ENCODE data around the gene PGAM5. TPM values are rescaled to one million over a fixed set of nuclear protein-coding genes. Genes with fewer than 3 reads are reported as not detected.

PGAM5 gene
- total and polyA plus RNA-seq, 10 of the 15 experiments (the other 5 are each of a cell fraction or from before 2014, with no cell fraction given): 8.2 to 90.9 (median 45.3) TPM

DNA sequence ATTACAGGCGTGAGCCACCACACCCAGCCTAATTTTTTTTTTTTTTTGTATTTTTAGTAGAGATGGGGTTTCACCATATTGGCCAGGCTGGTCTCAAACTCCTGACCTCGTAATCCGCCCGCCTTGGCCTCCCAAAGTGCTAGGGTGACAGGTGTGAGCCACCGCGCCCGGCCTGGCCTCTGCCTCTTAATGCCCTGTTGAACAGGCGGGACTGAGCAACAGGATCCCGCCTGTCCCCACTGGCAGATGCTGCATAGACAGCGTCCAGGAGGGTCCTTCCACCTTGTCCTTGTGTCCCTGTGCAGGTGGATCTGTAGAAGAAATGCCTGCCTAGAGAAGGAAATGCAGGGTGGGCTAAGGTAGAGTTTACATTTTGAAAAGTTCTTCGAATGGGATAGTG is 5.7 kb downstream of the PGAM5 start:
- Histone ChIP-seq H3K4me3 (no peak overlapping the region), H3K36me3 (ENCODE audit: control insufficient read depth in 2 of 2, insufficient read depth in 2 of 2, low read length in 1 of 2) (peaks cover 17 to 40% of the 10 kb centered on the region in 2 experiments), H3K9me3 (replicated peaks; ENCODE audit: control insufficient read depth, insufficient read depth, low read length) (no peaks in the 10 kb centered on the region), H3K79me2 (ENCODE audit: control insufficient read depth, insufficient read depth, low read length) (peaks cover 36% of the 10 kb centered on the region), H4K20me1 (ENCODE audit: control insufficient read depth, insufficient read depth) (no peaks in the 10 kb centered on the region; the same call in 1 of the 2 replicates), H3K4me1 (ENCODE audit: control insufficient read depth, insufficient read depth, low read length) (no peaks in the 10 kb centered on the region; the same call in 1 of the 2 replicates), H3K4me2 (ENCODE audit: control insufficient read depth, insufficient read depth) (no peak overlapping the region), H3K9ac (ENCODE audit: control insufficient read depth, insufficient read depth, low read length) (no peak overlapping the region), H3K27me3 (replicated peaks in 1 of 2; ENCODE audit: control insufficient read depth in 2 of 2, insufficient read depth in 2 of 2, low read length in 1 of 2) (no peaks in the 10 kb centered on the region), H3K27ac (ENCODE audit: control insufficient read depth, insufficient read depth) (no peak overlapping the region), H2AFZ (ENCODE audit: control insufficient read depth, low read depth, low read length) (no peak overlapping the region)
- ChIA-PET SMC1A (ENCODE audit: uncharacterized antibody, unreplicated experiment) (no interaction called here), POLR2A (no interaction called here), RAD21 (ENCODE audit: unreplicated experiment) (no interaction called here), CTCF (no interaction called here)
- no TSS peak for BruUV-seq (replicated peaks)
- DNase-seq (ENCODE audit: low read depth, low spot score): no peak
- WGBS (ENCODE audit: insufficient coverage, insufficient replicate concordance, low lambda C conversion rate, missing lambda C conversion rate): 97% methylated on average over 11 of the region's 11 CpGs
- in situ Hi-C loops (cut with MboI): no loop called here
- intact Hi-C loops (cut with micrococcal nuclease; ENCODE audit: unreplicated experiment): no loop called here
- ATAC-seq: no peak
- TF ChIP-seq BACH1 (IDR thresholded peaks at IDR 0.05; ENCODE audit: borderline replicate concordance) (no peak), NFYA (IDR thresholded peaks at IDR 0.05; ENCODE audit: borderline replicate concordance, low read depth, low read length) (no peak), SKIL (IDR thresholded peaks at IDR 0.05; ENCODE audit: low read depth, poor library complexity, severe bottlenecking) (no peak), SIX5 (IDR thresholded peaks at IDR 0.05; ENCODE audit: low read depth, low read length, severe bottlenecking) (no peak), BMI1 (IDR thresholded peaks at IDR 0.05; ENCODE audit: borderline replicate concordance) (no peak), LARP7 (IDR thresholded peaks at IDR 0.05) (no peak), KLF5 (IDR thresholded peaks at IDR 0.05; ENCODE audit: partially characterized antibody) (no peak), ESRRA (IDR thresholded peaks at IDR 0.05; ENCODE audit: low read length) (no peak), ZBTB40 (IDR thresholded peaks at IDR 0.05; ENCODE audit: borderline replicate concordance) (no peak), FOXK2 (IDR thresholded peaks at IDR 0.05) (no peak), SUPT20H (IDR thresholded peaks at IDR 0.05; ENCODE audit: borderline replicate concordance, control insufficient read depth, low read depth, low read length) (no peak), RAD21 (IDR thresholded peaks at IDR 0.05; ENCODE audit: insufficient read depth, low read depth, low read length) (no peak)
- TF ChIP-seq, protein P1, sequence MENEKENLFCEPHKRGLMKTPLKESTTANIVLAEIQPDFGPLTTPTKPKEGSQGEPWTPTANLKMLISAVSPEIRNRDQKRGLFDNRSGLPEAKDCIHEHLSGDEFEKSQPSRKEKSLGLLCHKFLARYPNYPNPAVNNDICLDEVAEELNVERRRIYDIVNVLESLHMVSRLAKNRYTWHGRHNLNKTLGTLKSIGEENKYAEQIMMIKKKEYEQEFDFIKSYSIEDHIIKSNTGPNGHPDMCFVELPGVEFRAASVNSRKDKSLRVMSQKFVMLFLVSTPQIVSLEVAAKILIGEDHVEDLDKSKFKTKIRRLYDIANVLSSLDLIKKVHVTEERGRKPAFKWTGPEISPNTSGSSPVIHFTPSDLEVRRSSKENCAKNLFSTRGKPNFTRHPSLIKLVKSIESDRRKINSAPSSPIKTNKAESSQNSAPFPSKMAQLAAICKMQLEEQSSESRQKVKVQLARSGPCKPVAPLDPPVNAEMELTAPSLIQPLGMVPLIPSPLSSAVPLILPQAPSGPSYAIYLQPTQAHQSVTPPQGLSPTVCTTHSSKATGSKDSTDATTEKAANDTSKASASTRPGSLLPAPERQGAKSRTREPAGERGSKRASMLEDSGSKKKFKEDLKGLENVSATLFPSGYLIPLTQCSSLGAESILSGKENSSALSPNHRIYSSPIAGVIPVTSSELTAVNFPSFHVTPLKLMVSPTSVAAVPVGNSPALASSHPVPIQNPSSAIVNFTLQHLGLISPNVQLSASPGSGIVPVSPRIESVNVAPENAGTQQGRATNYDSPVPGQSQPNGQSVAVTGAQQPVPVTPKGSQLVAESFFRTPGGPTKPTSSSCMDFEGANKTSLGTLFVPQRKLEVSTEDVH (IDR thresholded peaks at IDR 0.05; ENCODE audit: low read depth, partially characterized antibody): no peak
- TF ChIP-seq, protein P2, sequence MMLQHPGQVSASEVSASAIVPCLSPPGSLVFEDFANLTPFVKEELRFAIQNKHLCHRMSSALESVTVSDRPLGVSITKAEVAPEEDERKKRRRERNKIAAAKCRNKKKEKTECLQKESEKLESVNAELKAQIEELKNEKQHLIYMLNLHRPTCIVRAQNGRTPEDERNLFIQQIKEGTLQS (IDR thresholded peaks at IDR 0.05; ENCODE audit: borderline replicate concordance, extremely low read depth, low read depth, low read length): no peak
- no peak for FAIRE-seq

Measured in GM12878 (cell line).